Measurements from ENCODE around the gene KLC3. TPM values are rescaled to one million over a fixed set of nuclear protein-coding genes. Genes with fewer than 3 reads are reported as not detected.

The KLC3 gene
- total RNA-seq, 1 experiment from 2014 or later: 0.49 TPM

DNA sequence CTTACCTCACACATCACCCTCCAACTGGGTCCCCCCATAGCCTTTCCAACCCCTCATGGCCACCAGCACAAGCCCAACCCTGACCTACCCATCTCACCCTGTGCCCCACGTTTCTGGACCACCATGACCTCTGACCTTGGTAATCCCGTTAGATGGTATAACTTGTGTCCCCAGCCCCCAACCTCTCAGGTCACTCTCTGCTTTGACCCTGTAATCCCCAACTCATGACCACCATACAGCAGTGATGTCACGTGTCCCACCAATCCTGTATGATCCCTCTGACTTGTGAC is 8.5 kb downstream of the KLC3 start:
- POLR2A ChIA-PET: no interaction called here

GRCh38 chr19:45349430-45349941 is 8.9 kb downstream of the KLC3 start:
- intact Hi-C loops (cut with micrococcal nuclease; ENCODE audit: unreplicated experiment) (no loop called here), in situ Hi-C loops (cut with HindIII; ENCODE audit: low pct_unique_long_range_greater_than_20kb, low sequenced_read_pairs) (no loop called here)
- no peak for TF ChIP-seq CTCF (IDR thresholded peaks at IDR 0.05)
- TF ChIP-seq, protein P1, sequence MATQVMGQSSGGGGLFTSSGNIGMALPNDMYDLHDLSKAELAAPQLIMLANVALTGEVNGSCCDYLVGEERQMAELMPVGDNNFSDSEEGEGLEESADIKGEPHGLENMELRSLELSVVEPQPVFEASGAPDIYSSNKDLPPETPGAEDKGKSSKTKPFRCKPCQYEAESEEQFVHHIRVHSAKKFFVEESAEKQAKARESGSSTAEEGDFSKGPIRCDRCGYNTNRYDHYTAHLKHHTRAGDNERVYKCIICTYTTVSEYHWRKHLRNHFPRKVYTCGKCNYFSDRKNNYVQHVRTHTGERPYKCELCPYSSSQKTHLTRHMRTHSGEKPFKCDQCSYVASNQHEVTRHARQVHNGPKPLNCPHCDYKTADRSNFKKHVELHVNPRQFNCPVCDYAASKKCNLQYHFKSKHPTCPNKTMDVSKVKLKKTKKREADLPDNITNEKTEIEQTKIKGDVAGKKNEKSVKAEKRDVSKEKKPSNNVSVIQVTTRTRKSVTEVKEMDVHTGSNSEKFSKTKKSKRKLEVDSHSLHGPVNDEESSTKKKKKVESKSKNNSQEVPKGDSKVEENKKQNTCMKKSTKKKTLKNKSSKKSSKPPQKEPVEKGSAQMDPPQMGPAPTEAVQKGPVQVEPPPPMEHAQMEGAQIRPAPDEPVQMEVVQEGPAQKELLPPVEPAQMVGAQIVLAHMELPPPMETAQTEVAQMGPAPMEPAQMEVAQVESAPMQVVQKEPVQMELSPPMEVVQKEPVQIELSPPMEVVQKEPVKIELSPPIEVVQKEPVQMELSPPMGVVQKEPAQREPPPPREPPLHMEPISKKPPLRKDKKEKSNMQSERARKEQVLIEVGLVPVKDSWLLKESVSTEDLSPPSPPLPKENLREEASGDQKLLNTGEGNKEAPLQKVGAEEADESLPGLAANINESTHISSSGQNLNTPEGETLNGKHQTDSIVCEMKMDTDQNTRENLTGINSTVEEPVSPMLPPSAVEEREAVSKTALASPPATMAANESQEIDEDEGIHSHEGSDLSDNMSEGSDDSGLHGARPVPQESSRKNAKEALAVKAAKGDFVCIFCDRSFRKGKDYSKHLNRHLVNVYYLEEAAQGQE (IDR thresholded peaks at IDR 0.05; ENCODE audit: insufficient read depth in 1 of 2, low read depth in 2 of 2, low read length in 1 of 2): no peak
- no peak for TF ChIP-seq TCF7L2 (IDR thresholded peaks at IDR 0.05; ENCODE audit: low read depth, low read length)
- TF ChIP-seq POLR2AphosphoS5 (IDR thresholded peaks at IDR 0.05; ENCODE audit: low read depth, low read length): no peak
- no peak for ATAC-seq
- H3K27ac ChIP-seq (ENCODE audit: low read length): no peak overlapping the region
- DNase-seq (ENCODE audit: low read depth, low spot score): no peak
- POLR2A ChIA-PET: no interaction called here
- H3K4me1 ChIP-seq (ENCODE audit: control insufficient read depth, insufficient read depth, low read length): no peaks in the 10 kb centered on the region
- H3K36me3 ChIP-seq (ENCODE audit: control insufficient read depth, insufficient read depth, low read length): no peaks in the 10 kb centered on the region; the same call in 1 of the 2 replicates
- H3K4me3 ChIP-seq (ENCODE audit: low read depth in 2 of 2, low read length in 2 of 2): no peak overlapping the region
- BruUV-seq (replicated peaks): no TSS peak
- no peaks in the 10 kb centered on the region for H3K27me3 ChIP-seq (ENCODE audit: control insufficient read depth, insufficient read depth, low read length)
- CTCF ChIA-PET: interaction anchor here (0.5 kb wide), 1 partner anchor 128 kb away, joined by 10 read pairs; no protein-coding TSS in a partner anchor
- no peaks in the 10 kb centered on the region for H3K9me3 ChIP-seq (ENCODE audit: control insufficient read depth, insufficient read depth, low read depth, low read length)

More for the DNA sequence above, 8.5 kb downstream of the KLC3 start:
- no peak for TF ChIP-seq CTCF (IDR thresholded peaks at IDR 0.05)
- no peak for TF ChIP-seq SIN3A (IDR thresholded peaks at IDR 0.05; ENCODE audit: borderline replicate concordance, insufficient read depth, low read depth, low read length)
- no peak for TF ChIP-seq POLR2AphosphoS5 (IDR thresholded peaks at IDR 0.05; ENCODE audit: low read depth, low read length)
- no peak for TF ChIP-seq TCF7L2 (IDR thresholded peaks at IDR 0.05; ENCODE audit: low read depth, low read length)
- TF ChIP-seq, protein P1 (IDR thresholded peaks at IDR 0.05; ENCODE audit: insufficient read depth in 1 of 2, low read depth in 2 of 2, low read length in 1 of 2): no peak
- no peaks in the 10 kb centered on the region for H3K9me3 ChIP-seq (ENCODE audit: control insufficient read depth, insufficient read depth, low read depth, low read length)
- H3K4me1 ChIP-seq (ENCODE audit: control insufficient read depth, insufficient read depth, low read length): no peaks in the 10 kb centered on the region
- ATAC-seq (no peak), DNase-seq (ENCODE audit: low read depth, low spot score) (no peak)
- no TSS peak for BruUV-seq (replicated peaks)
- H3K27ac ChIP-seq (ENCODE audit: low read length): no peak overlapping the region
- H3K36me3 ChIP-seq (ENCODE audit: control insufficient read depth, insufficient read depth, low read length): no peaks in the 10 kb centered on the region
- in situ Hi-C loops (cut with HindIII; ENCODE audit: low pct_unique_long_range_greater_than_20kb, low sequenced_read_pairs): no loop called here
- no peaks in the 10 kb centered on the region for H3K27me3 ChIP-seq (ENCODE audit: control insufficient read depth, insufficient read depth, low read length)
- intact Hi-C loops (cut with micrococcal nuclease; ENCODE audit: unreplicated experiment): no loop called here
- CTCF ChIA-PET: interaction anchor here (0.5 kb wide), 1 partner anchor 129 kb away, joined by 10 read pairs; no protein-coding TSS in a partner anchor
- no peak overlapping the region for H3K4me3 ChIP-seq (ENCODE audit: low read depth in 2 of 2, low read length in 2 of 2)

Data from Panc1 (cell line).